GM12801 (cell line): ENCODE measurements around the gene C20orf202.

Source experiments
- TF ChIP-seq, protein P1 (sequence below): IDR thresholded peaks from one replicate; pipeline ENCODE4 v1.5.1; 2011; ENCODE audit warnings: control low read depth; ENCODE audit not compliant: insufficient read length; ENCODE audit errors: extremely low read depth

The C20orf202 gene

DNA sequence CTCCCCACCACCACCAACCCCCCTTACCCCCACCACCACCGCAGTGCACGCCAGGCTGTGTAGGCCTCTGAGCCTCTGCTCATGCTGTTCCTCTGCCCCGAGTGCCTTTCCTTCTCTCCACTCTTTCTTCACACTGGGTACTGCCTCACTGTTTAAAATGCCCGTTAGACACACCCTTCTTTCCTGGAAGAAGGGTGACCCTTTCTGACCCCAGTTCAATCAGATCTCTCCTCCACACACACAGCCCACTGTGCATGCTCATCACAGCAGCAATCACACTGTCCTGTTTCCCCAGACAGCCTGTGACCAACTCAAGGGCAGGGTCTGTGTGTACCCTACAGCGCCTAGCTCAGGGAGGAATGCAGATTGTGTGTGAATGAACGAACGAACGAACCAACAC is 28.5 kb upstream of the C20orf202 start:
- TF ChIP-seq, protein P1, sequence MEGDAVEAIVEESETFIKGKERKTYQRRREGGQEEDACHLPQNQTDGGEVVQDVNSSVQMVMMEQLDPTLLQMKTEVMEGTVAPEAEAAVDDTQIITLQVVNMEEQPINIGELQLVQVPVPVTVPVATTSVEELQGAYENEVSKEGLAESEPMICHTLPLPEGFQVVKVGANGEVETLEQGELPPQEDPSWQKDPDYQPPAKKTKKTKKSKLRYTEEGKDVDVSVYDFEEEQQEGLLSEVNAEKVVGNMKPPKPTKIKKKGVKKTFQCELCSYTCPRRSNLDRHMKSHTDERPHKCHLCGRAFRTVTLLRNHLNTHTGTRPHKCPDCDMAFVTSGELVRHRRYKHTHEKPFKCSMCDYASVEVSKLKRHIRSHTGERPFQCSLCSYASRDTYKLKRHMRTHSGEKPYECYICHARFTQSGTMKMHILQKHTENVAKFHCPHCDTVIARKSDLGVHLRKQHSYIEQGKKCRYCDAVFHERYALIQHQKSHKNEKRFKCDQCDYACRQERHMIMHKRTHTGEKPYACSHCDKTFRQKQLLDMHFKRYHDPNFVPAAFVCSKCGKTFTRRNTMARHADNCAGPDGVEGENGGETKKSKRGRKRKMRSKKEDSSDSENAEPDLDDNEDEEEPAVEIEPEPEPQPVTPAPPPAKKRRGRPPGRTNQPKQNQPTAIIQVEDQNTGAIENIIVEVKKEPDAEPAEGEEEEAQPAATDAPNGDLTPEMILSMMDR: no peak

DNA sequence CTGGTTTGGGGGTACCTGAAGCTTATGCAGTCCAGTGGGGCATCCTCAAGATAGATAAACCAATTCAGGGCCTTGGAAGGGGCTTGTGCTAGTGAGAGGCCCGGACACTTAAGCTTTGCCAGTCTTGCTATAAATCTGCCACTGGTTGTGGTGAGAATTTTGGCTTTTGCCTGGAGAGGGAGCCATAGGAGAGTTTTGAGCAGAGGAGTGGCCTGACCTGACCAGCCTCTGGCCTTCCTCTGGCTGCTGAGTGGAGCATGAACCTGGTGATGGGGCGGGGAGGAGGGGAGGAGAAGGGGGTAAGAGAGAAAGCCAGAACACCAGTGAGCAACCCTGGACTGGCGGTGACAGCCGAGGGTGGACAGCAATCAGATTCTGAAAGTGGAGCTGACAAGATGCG is 25.6 kb upstream of the C20orf202 start:
- TF ChIP-seq, protein P1: no peak

DNA sequence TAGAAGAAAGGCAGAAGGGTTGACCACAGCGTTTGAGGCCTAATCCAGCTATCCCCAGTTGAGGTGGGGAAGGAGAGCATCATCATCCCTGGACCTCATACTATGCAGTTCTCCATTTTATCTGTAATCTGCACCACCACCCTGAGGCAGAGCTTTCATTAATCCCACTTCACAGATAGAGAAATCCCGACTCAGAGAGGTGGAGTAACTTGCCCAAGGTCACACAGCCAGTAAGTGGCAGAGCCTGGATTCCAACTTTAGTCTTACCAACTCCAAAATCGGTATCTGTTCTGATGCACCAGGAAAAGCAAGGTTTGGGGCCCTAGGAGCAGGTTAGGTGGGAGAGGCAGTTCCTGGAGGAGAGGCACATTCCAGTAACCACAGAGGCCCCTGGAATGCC is 25.2 kb upstream of the C20orf202 start:
- TF ChIP-seq, protein P1: no peak

DNA sequence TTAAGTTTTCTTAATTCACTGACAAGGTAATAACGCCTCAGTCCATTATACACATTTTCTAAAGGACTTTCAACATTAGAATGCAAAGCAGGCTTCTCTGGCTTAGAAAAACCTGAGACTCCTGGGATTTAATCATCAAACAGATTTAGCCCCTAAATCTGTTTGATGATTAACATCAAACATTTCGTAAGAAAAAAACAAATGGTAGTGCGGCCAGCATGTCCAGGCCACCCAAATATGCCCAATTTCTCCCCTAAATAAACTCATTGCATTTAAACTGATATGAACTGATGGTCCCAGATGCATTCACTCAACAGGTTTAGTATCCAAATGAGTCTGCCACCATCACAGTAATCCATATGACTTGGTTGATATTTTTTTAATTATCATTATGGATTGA is 24.6 kb upstream of the C20orf202 start:
- TF ChIP-seq, protein P1: no peak

DNA sequence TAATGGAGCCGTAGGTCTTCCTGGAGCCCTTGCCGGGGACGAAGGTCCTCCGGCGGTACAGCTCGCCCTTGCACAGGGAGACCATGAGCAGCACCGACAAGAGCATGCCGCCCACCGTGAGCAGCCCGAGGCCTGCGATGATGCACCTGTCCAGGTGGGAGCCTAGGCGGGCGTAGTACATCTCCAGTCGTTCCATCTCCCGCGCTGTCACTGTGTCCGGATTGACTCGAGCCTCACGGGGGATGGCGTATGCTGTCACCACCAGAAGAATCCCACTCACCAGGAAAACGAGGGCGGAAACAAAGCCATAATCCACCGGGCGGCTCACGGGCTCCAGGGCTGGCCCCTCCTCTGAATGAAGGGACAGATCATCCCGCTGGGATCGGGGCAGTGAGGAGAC is 22.3 kb upstream of the C20orf202 start:
- TF ChIP-seq, protein P1: no peak

DNA sequence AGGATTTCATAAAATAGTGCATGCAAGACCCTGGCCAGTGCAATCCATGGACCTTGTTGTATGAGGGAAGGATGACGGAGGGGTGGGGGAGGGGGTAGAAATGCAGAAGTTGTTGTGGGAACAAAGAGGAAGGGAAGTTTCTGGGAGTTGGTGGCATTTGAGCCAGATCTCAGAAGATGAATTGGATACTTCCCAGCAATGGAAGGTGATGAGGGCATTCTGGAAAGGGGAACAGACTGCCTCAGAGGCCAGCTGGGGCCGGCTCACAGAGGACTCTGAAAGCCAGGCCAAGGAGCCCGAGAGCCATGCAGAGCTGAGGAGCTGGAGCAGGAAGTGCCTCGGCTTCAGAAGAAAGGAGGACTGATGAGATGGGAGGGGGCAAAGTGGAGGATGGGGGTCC is 21.1 kb upstream of the C20orf202 start:
- TF ChIP-seq, protein P1: no peak

DNA sequence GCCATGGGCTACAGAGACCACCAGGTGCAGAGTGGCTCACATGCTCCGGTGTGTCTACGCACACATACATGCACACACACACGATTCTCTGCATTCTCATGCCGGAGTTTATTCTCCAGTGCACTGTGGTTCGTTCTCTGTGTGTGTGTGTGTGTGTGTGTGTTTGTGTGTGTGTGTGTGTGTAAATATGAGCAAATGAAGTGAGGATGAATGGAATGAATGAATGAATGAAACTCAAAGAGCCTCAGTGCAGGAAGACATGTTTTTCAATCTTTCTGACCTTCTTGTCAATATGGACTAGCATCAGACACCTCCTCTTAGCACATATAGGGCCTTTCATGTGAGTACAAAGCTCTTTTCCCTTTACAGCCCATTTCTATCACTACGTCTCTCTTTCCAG is 20.1 kb upstream of the C20orf202 start:
- TF ChIP-seq, protein P1: no peak

DNA sequence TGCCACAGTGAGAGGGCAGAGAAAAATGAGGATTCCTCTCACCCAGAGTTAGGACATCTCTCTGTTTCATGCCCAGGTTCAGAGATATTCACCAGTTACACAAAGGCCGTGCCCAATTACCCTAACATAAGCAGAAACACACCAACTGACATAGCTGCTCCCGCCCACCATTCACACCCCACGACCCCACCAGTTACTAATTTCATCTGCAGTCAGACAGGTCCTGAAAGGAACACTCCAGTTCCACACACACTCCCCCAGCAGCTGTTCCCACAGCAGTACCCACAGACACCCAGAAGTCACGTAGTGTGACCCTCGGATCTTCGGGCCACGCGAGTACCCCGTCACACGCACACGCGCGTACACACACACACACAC is 19.0 kb upstream of the C20orf202 start:
- TF ChIP-seq, protein P1: no peak
